Retinal pigment epithelial cell (primary cell): ENCODE data around the gene POMT1.
"Not testable (repeated sequence)": the region's sequence is repeated elsewhere in the genome, so short reads cannot be mapped to it uniquely, and the experiment has no call there.

Source experiments
- DNase-seq: peaks from one replicate; pipeline ENCODE4 v3.0.0-alpha.2; 2010; ENCODE audit warnings: low read depth
- H3K4me3 ChIP-seq: 2 replicates; pipeline ENCODE4 v1.5.1; 2011; ENCODE audit warnings: mild to moderate bottlenecking, low read length, control low read depth, moderate library complexity
- CTCF ChIP-seq: conservative IDR thresholded peaks from 2 replicates; pipeline ENCODE4 v1.5.1; 2011; ENCODE audit warnings: low read depth, low read length, control low read depth, inconsistent platforms

The POMT1 gene

DNA sequence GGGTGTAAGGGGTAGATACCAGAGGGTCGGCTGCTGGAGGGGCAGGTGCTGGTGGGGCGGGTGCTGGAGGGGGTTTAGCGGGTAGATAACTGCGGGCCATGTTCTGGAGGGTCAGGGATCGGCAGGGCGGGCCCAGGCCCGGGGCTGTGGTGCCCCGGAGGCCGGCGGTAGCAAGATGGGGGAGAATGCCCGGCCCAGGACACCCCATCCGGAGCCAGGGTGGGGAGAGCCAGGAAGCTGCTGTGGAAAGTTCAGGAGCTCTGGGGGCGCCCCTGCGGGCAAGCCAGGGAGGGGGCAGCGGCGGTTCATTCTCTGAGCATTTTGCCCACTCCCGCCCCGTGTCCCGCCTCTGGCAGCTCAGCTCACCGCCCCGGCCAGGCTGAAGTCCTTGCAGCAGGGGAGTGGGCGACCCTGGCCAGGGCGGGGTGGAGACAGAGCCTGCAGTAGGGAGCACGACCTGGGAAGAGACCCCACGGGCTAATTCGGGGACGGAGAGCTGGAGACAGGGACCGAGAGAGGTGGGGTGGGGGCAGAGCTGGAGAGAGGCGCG lies 43.1 kb downstream of the POMT1 start:
- TF ChIP-seq CTCF, result no peak
- no peak for DNase-seq
- no peak overlapping the region for H3K4me3 ChIP-seq

GRCh38 chr9:131546336-131547084 lies 43.8 kb downstream of the POMT1 start:
- no peak for DNase-seq
- TF ChIP-seq CTCF, result no peak
- peak overlapping the region; percentile 21 for H3K4me3 ChIP-seq

DNA sequence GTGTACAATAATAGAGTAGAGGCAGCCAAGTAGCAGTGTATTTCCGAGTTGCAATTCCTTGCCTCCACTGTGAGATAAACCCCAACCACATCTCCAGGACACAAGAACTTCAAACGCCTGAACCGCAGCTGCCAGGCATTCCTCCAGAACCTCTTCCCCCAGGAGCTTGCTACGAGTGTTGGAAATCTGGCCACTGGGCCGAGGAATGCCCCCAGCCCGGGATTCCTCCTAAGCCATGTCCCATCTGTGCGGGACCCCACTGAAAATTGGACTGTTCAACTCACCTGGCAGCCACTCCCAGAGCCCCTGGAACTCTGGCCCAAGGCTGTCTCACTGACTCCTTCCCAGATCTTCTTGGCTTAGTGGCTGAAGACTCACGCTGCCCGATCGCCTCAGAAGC lies 46.5 kb downstream of the POMT1 start:
- H3K4me3 ChIP-seq, DNase-seq: not testable (repeated sequence)

DNA sequence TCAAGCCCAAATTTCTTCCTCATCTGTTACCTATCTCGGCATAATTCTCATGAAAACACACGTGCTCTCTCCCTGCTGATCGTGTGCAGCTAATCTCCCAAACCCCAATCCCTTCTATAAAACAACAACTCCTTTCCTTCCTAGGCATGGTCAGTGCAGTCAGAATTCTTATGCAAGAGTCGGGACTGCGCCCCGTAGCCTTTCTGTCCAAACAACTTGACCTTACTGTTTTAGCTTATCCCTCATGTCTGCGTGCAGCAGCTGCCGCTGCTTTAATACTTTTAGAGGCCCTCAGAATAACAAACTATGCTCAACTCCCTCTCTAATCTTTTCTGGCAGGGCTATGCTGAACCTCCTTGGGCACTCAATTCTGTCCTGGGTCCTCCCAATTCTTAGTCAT lies 47.7 kb downstream of the POMT1 start:
- DNase-seq, H3K4me3 ChIP-seq: not testable (repeated sequence)

GRCh38 chr9:131552030-131552429 lies 49.3 kb downstream of the POMT1 start:
- TF ChIP-seq CTCF, result no peak
- no peak for DNase-seq
- no peak overlapping the region for H3K4me3 ChIP-seq

GRCh38 chr9:131554087-131554842 lies 51.5 kb downstream of the POMT1 start:
- H3K4me3 ChIP-seq, result no peak overlapping the region
- no peak for DNase-seq

GRCh38 chr9:131554843-131555351 lies 52.2 kb downstream of the POMT1 start:
- no peak overlapping the region for H3K4me3 ChIP-seq
- no peak for DNase-seq
- no peak for TF ChIP-seq CTCF

More at GRCh38 chr9:131554087-131554842, 51.5 kb downstream of the POMT1 start:
- TF ChIP-seq CTCF, result no peak
